GM12892 (cell line): ENCODE measurements around the gene RPS6KC1.
"Not testable (repeated sequence)": the region's sequence is repeated elsewhere in the genome, so short reads cannot be mapped to it uniquely, and the experiment has no call there.

ENCODE experiments used
- POLR2A ChIP-seq: IDR thresholded peaks from 2 replicates; pipeline ENCODE4 v1.6.1; 2011; ENCODE audit warnings: low read depth, low read length, control low read depth
- POLR2AphosphoS5 ChIP-seq: IDR thresholded peaks from 2 replicates; pipeline ENCODE4 v1.6.1; 2011; ENCODE audit warnings: low read depth, low read length, control low read depth

DNA sequence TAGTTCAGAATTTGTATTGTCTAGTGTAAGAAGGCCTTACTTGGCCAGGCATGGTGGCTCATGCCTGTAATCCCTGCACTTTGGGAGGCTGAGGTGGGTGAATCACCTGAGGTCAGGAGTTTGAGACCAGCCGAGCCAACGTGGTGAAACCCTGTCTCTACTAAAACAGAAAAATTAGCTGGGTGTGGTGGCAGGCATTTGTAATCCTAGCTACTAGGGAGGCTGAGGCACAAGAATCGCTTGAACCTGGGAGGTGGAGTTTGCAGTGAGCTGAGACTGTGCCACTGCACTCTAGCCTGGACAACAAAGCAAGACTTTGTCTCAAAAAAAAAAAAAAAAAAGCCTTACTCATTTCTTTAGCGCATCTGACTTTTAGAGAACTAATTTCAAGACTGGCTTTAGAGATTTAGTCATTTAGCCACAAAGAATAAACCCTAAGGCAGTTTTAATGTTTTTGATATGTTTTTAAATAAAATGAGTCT lies 66.7 kb downstream of the RPS6KC1 start:
- TF ChIP-seq POLR2AphosphoS5, POLR2A: not testable (repeated sequence)
